H9 (cell line): Measurements from ENCODE around the gene BRSK1. TPM values are rescaled to one million over a fixed set of nuclear protein-coding genes. Genes with fewer than 3 reads are reported as not detected.

Source experiments
- DNase-seq: peaks from one replicate; pipeline ENCODE4 v3.0.0-alpha.2; 2017
- H2AFZ ChIP-seq: one replicate; pipeline ENCODE4 v1.6.1; 2013; ENCODE audit warnings: mild to moderate bottlenecking, low read length, control low read depth, moderate library complexity
- H2AK5ac ChIP-seq: 2 replicates; pipeline ENCODE4 v1.6.1; 2013; ENCODE audit warnings: low read length, control low read depth, mixed read lengths; ENCODE audit not compliant: insufficient read length
- H2BK120ac ChIP-seq: one replicate; pipeline ENCODE4 v1.6.1; 2013; ENCODE audit warnings: low read depth, mild to moderate bottlenecking, low read length, control low read depth, inconsistent platforms; ENCODE audit not compliant: poor library complexity, severe bottlenecking
- H2BK12ac ChIP-seq: 2 replicates; pipeline ENCODE4 v1.6.1; 2013; ENCODE audit warnings: low read length, control low read depth, mixed read lengths, low read depth; ENCODE audit not compliant: insufficient read length
- H2BK15ac ChIP-seq: 2 replicates; pipeline ENCODE4 v1.6.1; 2013; ENCODE audit warnings: low read depth, low read length, control low read depth
- H2BK20ac ChIP-seq: one replicate; pipeline ENCODE4 v1.6.1; 2013; ENCODE audit warnings: low read depth, mild to moderate bottlenecking, low read length, control low read depth, inconsistent platforms; ENCODE audit not compliant: poor library complexity, severe bottlenecking
- H2BK5ac ChIP-seq: 2 replicates; pipeline ENCODE4 v1.6.1; 2013; ENCODE audit warnings: low read length, control low read depth, mixed read lengths; ENCODE audit not compliant: insufficient read length
- H3K14ac ChIP-seq: 2 replicates; pipeline ENCODE4 v1.6.1; 2013; ENCODE audit warnings: low read length, control low read depth; ENCODE audit not compliant: insufficient read depth
- H3K18ac ChIP-seq: 2 replicates; pipeline ENCODE4 v1.6.1; 2013; ENCODE audit warnings: low read depth, mild to moderate bottlenecking, mixed read lengths, low read length, control low read depth; ENCODE audit not compliant: insufficient read length
- H3K23ac ChIP-seq: 2 replicates; pipeline ENCODE4 v1.6.1; 2013; ENCODE audit warnings: low read length, control low read depth, mixed read lengths, low read depth; ENCODE audit not compliant: insufficient read length
- H3K23me2 ChIP-seq: 2 replicates; pipeline ENCODE4 v1.6.1; 2013; ENCODE audit warnings: low read depth, mild to moderate bottlenecking, mixed read lengths, low read length, control low read depth; ENCODE audit not compliant: insufficient read length, poor library complexity, severe bottlenecking
- H3K27ac ChIP-seq: 2 replicates; pipeline ENCODE4 v1.5.1; 2013; ENCODE audit warnings: low read length, control low read depth, mixed read lengths, low read depth; ENCODE audit not compliant: insufficient read length
- H3K27me3 ChIP-seq: 2 replicates; pipeline ENCODE4 v1.6.1; 2013; ENCODE audit warnings: low read length, control low read depth, inconsistent platforms; ENCODE audit not compliant: insufficient read depth
- H3K4ac ChIP-seq: 2 replicates; pipeline ENCODE4 v1.6.1; 2013; ENCODE audit warnings: low read depth, mild to moderate bottlenecking, control low read depth, inconsistent platforms, low read length, moderate library complexity
- H3K4me1 ChIP-seq: 2 replicates; pipeline ENCODE4 v1.6.1; 2013; ENCODE audit warnings: low read length, control low read depth, inconsistent platforms; ENCODE audit not compliant: insufficient read depth
- H3K4me2 ChIP-seq: 2 replicates; pipeline ENCODE4 v1.6.1; 2013; ENCODE audit warnings: low read length, control low read depth, mixed read lengths; ENCODE audit not compliant: insufficient read length, insufficient read depth
- H3K56ac ChIP-seq: 2 replicates; pipeline ENCODE4 v1.6.1; 2013; ENCODE audit warnings: low read depth, mild to moderate bottlenecking, mixed read lengths, low read length, control low read depth; ENCODE audit not compliant: insufficient read length
- H3K79me1 ChIP-seq: 2 replicates; pipeline ENCODE4 v1.6.1; 2013; ENCODE audit warnings: low read depth, mild to moderate bottlenecking, moderate library complexity, low read length, control low read depth, inconsistent platforms; ENCODE audit not compliant: insufficient read depth, poor library complexity, severe bottlenecking
- H3K79me2 ChIP-seq: 2 replicates; pipeline ENCODE4 v1.6.1; 2013; ENCODE audit warnings: low read length, control low read depth, inconsistent platforms; ENCODE audit not compliant: insufficient read depth
- H3K9ac ChIP-seq: 2 replicates; pipeline ENCODE4 v1.6.1; 2013; ENCODE audit warnings: low read length, control low read depth, mixed read lengths; ENCODE audit not compliant: insufficient read length; ENCODE audit errors: extremely low read depth
- H3K9me3 ChIP-seq: one replicate; pipeline ENCODE4 v1.6.1; 2013; ENCODE audit warnings: low read depth, low read length, inconsistent platforms; ENCODE audit not compliant: control insufficient read depth
- H3T11ph ChIP-seq: one replicate; pipeline ENCODE4 v1.6.1; 2013; ENCODE audit warnings: mild to moderate bottlenecking, low read length, control low read depth, inconsistent platforms
- H4K20me1 ChIP-seq: one replicate; pipeline ENCODE4 v1.6.1; 2013; ENCODE audit not compliant: control insufficient read depth, insufficient read length, insufficient read depth
- H4K5ac ChIP-seq: 2 replicates; pipeline ENCODE4 v1.6.1; 2013; ENCODE audit warnings: low read depth, mild to moderate bottlenecking, mixed read lengths, low read length, control low read depth; ENCODE audit not compliant: insufficient read length
- H4K8ac ChIP-seq: replicated peaks from 2 replicates; pipeline ENCODE4 v1.6.1; 2013; ENCODE audit warnings: low read length, control low read depth, mixed read lengths, low read depth; ENCODE audit not compliant: insufficient read length
- H4K91ac ChIP-seq: 2 replicates; pipeline ENCODE4 v1.6.1; 2013; ENCODE audit warnings: low read depth, mild to moderate bottlenecking, moderate library complexity, mixed read lengths, low read length, control low read depth; ENCODE audit not compliant: insufficient read length
- H3K27ac Mint-ChIP-seq, 3 experiments: 2 replicates in 2 of 3; 3 replicates in 1 of 3; pipeline ENCODE4 v1.8.0; 2020 to 2021; ENCODE audit warnings: mixed read lengths in 3 of 3, mild to moderate bottlenecking in 1 of 3, moderate library complexity in 1 of 3
- H3K27me3 Mint-ChIP-seq: 2 replicates; pipeline ENCODE4 v1.8.0; 2021; ENCODE audit warnings: low read depth, mild to moderate bottlenecking, moderate library complexity, mixed read lengths
- H3K36me3 Mint-ChIP-seq, 3 experiments: 2 replicates in 2 of 3; 3 replicates in 1 of 3; pipeline ENCODE4 v1.8.0; 2020 to 2021; ENCODE audit warnings: low read depth in 3 of 3, mixed read lengths in 3 of 3; ENCODE audit not compliant: insufficient read depth in 1 of 3
- H3K4me1 Mint-ChIP-seq, 2 experiments: 2 replicates each; pipeline ENCODE4 v1.8.0; 2020; ENCODE audit warnings: mixed read lengths in 2 of 2
- H3K4me3 Mint-ChIP-seq, 2 experiments: 2 replicates in 1 of 2; 3 replicates in 1 of 2; pipeline ENCODE4 v1.8.0; 2020 to 2021; ENCODE audit warnings: mild to moderate bottlenecking in 2 of 2, mixed read lengths in 2 of 2, moderate library complexity in 1 of 2
- H3K9me3 Mint-ChIP-seq, 2 experiments: 2 replicates in 1 of 2; 3 replicates in 1 of 2; pipeline ENCODE4 v1.8.0; 2020; ENCODE audit warnings: mild to moderate bottlenecking in 2 of 2, mixed read lengths in 2 of 2, moderate library complexity in 1 of 2
- WGBS: extraction: QIAGEN DNeasy Blood & Tissue Kit; methylation state at CpG from one replicate; pipeline ENCODE4 v1.1.7; 2013; ENCODE audit warnings: missing lambda C conversion rate, low lambda C conversion rate, mixed read lengths; ENCODE audit not compliant: insufficient read length; ENCODE audit errors: extremely low coverage; 5-methylcytosine and 5-hydroxymethylcytosine counted together
- total RNA-seq: library from RNA; stranded (reverse); gene quantifications from 2 replicates; pipeline ENCODE4 v1.2.1, GENCODE V29; 2021
- TF ChIP-seq, protein P1 (sequence below): fragments of 200-600 bp; sonication (generic); conservative IDR thresholded peaks from 3 replicates; pipeline ENCODE4 v1.8.0; 2021; ENCODE audit warnings: antibody characterized with exemption, mild to moderate bottlenecking

Gene BRSK1
- total RNA-seq, 1 experiment from 2014 or later, result 43.5 TPM

DNA sequence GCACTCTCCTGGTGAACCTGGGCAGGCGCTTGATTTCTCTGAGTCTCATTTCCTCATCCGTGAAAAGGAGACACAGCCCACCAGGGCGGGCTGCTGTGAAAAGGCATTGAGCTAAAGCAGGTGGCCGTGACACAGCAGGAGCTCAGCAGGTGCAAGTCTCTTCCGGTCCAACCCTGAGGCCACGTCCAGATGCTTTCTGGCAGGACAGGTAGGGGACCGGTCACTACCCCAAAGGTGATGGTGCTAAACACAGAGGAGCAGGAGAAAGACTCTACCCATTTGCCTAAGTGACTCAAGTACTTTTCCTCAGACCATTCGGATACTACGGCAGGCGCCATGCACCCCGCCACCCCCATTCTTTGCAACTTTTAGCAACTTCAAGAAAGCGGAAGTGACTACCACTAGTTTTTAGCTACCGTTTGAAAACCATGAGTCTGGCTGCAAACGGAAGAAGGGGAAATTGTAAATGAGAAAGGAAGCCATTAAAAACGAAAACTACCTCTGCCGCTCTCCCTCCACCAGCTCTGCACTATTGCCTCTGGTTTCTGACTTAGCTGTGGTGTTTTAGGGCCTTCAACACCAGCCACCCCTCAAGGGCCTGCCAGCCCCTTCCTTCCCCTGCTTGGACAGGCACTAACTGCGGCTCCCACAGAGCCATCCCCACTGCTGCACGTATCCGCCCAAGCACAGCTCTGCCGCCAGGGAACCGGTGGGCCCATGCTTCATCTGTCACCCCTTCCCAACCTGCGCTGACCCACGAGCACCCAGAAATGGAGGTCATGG, 29.8 kb upstream of the BRSK1 start:
- Histone ChIP-seq H3K27me3 (no peaks in the 10 kb centered on the region), H3T11ph (no peak overlapping the region), H3K18ac (no peak overlapping the region), H3K27ac (no peak overlapping the region), H4K20me1 (peaks cover 3% of the 10 kb centered on the region), H3K4ac (no peak overlapping the region), H2BK120ac (no peak overlapping the region), H3K4me2 (no peak overlapping the region), H3K79me1 (peaks cover 18% of the 10 kb centered on the region), H3K23ac (no peak overlapping the region), H2BK12ac (no peak overlapping the region), H3K9me3 (no peaks in the 10 kb centered on the region), H3K4me1 (peaks cover 12% of the 10 kb centered on the region; the same call in 1 of the 2 replicates), H3K79me2 (peaks cover 55% of the 10 kb centered on the region; the same call in 1 of the 2 replicates), H2BK5ac (no peak overlapping the region), H4K8ac (no peak overlapping the region), H3K56ac (no peak overlapping the region), H2AK5ac (no peak overlapping the region), H2AFZ (no peak overlapping the region), H3K23me2 (peaks cover 9% of the 10 kb centered on the region), H3K9ac (peak overlapping the region; percentile 27), H4K91ac (no peak overlapping the region), H3K14ac (peak overlapping the region; percentile 25; the same call in 1 of the 2 replicates), H2BK15ac (no peak overlapping the region), H4K5ac (no peak overlapping the region), H2BK20ac (no peak overlapping the region)
- H3K4me3 Mint-ChIP-seq, result peak overlapping the region; percentile 8 to 49; a peak in 3 of 5 replicates
- WGBS, result no CpG with 5 or more reads among the region's 23 CpGs
- H3K27me3 Mint-ChIP-seq, result no peaks in the 10 kb centered on the region; the same call in none of the 2 replicates
- peaks cover 42 to 46% of the 10 kb centered on the region in 2 experiments for H3K4me1 Mint-ChIP-seq
- peak overlapping the region; percentile 59 to 89 (median 88); a peak in 5 of 7 replicates for H3K27ac Mint-ChIP-seq
- TF ChIP-seq, protein P1, sequence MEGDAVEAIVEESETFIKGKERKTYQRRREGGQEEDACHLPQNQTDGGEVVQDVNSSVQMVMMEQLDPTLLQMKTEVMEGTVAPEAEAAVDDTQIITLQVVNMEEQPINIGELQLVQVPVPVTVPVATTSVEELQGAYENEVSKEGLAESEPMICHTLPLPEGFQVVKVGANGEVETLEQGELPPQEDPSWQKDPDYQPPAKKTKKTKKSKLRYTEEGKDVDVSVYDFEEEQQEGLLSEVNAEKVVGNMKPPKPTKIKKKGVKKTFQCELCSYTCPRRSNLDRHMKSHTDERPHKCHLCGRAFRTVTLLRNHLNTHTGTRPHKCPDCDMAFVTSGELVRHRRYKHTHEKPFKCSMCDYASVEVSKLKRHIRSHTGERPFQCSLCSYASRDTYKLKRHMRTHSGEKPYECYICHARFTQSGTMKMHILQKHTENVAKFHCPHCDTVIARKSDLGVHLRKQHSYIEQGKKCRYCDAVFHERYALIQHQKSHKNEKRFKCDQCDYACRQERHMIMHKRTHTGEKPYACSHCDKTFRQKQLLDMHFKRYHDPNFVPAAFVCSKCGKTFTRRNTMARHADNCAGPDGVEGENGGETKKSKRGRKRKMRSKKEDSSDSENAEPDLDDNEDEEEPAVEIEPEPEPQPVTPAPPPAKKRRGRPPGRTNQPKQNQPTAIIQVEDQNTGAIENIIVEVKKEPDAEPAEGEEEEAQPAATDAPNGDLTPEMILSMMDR, result no peak
- DNase-seq, result no peak
- H3K9me3 Mint-ChIP-seq, result no peaks in the 10 kb centered on the region
- peaks cover 2 to 13% (median 7%) of the 10 kb centered on the region in 3 experiments; a peak in 6 of 7 replicates for H3K36me3 Mint-ChIP-seq
